HG03175 (cell line): ENCODE results near the gene OR2A25.
"Not testable (repeated sequence)": the region's sequence is repeated elsewhere in the genome, so short reads cannot be mapped to it uniquely, and the experiment has no call there.

ENCODE experiments used
- ATAC-seq: cut with Tn5 transposase; IDR thresholded peaks from one replicate; pipeline ENCODE4 v1.9.1; 2021; ENCODE audit warnings: mild to moderate bottlenecking, moderate library complexity; ENCODE audit not compliant: unreplicated experiment

The OR2A25 gene, protein sequence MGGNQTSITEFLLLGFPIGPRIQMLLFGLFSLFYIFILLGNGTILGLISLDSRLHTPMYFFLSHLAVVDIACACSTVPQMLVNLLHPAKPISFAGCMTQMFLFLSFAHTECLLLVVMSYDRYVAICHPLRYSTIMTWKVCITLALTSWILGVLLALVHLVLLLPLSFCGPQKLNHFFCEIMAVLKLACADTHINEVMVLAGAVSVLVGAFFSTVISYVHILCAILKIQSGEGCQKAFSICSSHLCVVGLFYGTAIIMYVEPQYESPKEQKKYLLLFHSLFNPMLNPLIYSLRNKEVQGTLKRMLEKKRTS

GRCh38 chr7:144069511-144069910 lies at the start of gene OR2A25:
OR2A25 (plus strand) TSS chr7:144069811; CDS start chr7:144074220, 4,409 bp downstream.
- ATAC-seq, result no peak

DNA sequence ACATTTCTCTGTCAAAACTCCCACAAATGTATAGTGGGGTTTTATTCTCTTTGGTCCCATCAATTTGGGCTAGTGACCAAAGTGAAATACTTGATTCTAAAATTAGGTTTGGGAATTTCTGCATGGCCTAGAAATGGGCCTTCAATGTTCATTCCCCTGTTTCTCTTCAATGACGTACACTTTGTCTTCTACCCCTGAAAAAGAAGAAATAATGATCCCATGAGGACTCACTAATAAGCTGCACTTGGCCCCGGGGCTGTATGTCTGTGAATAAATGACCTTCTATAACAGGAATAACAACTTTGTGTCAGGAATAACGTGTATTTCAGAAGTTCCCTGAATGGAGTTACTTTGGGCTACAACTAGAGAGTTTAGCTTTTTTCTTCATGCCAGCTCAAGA lies 49.3 kb upstream of the OR2A25 start:
- no peak for ATAC-seq

DNA sequence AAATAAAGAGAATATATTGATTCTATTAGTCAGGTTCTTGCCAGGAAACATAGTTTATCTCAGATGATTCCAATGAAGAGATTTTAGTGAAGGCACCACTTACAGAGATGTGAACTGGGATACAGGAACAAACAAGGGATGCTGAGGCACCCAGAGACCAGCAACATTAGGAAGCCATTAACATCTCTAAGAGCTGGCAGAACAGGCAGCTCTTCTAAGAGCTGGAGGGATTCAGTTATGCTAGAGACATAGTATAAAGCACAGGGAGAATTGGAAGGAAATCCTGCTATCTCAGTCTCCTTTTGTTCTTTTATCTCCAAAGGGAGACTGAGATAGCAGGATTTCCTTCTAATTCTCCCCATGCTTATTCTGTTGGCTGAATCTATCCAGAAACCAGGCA lies 47.4 kb upstream of the OR2A25 start:
- ATAC-seq, result no peak

DNA sequence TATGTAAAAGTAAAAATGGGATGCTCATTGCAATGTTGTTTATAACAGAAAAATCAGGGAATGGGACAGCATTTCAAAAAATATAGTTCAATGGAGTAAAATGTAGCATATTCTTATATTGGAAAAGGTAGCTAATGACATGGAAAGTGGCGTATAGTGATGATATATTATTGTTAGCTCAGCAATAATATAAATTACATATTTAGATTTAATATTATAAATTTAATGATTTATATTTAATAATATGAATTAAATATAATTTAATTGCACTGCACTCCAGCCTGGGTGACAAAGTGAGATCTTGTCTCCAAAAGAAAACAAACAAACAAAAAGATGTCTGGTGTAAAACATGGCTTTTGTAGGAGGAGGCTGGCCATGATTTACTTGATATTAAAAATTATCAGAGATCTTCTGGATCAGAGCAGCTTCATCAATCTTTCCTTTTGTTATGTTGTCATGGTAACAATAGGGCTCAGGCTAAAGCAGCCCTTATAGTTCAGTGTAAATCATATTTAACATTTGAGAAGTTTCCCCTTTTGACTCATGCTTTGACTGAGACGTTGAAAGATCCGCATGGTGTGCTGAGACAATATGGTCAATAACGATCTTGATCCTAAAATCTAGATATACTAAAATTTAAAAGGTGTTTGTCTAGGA lies 46.3 kb upstream of the OR2A25 start:
- ATAC-seq, result no peak

DNA sequence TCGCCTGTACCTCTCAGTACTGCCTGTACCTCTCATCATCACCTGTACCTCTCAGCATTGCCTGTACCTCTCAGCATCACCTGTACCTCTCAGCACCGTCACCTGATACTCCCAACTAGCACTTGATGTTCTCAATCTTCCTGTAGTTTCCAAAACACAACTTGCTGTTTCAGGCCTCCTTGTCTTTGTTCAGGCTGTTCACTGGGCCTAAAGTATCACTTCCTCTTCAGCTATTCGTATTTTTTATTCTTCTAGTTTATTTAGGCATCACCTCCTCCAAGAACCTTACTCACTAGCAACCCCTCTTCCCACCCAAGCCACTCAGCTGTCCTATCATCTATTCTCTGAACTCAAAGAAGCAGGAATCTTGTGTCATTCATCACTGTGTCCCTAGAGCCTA lies 45.4 kb upstream of the OR2A25 start:
- ATAC-seq, result no peak

DNA sequence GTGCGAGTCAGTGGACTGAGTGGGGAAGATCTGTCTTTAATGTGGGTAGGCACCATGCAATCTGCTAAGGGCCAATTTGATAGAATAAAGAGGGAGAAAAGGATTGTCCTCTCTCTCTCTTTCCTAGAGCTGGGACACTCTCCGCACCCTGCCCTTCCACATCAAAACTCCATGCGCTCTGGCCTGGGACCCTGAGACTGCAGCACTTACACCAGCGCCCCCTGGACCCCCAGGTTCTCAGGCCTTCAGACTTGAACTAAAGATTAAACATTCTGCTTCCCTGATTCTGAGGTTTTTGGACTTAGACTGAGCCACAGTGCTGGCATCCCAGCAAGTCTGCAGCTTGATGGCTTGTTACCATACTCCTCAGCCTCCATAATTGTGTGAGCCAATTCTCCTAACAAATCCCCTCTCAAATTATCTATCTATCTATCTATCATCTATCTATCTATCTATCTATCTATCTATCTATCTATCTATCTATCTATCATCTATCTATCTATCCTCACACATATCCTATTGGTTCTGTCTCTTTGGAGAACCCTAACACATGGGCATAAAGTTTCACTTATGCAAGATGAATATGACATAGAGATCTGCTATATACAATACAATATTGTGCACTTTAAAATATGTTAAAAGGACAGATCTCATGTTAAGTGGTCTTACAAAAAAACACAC lies 43.3 kb upstream of the OR2A25 start:
- no peak for ATAC-seq

DNA sequence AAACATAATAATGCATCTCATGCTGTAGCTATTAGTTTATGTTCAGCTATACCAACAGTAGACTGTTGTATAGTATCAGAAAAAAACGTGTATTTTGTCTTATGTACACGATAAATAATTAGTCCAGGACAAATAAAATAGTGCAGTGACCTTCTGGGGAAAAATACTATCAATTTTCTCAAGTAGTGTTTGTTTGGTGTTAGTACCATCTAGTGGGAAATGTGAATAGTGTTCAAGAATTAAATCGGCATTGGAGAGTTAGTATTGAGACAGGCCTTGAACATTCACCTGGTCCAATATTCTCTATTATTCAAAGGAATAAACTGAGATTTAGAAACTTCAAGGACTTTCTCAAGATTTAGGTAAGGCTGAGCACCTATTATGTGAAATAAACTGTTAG lies 42.5 kb upstream of the OR2A25 start:
- no peak for ATAC-seq

DNA sequence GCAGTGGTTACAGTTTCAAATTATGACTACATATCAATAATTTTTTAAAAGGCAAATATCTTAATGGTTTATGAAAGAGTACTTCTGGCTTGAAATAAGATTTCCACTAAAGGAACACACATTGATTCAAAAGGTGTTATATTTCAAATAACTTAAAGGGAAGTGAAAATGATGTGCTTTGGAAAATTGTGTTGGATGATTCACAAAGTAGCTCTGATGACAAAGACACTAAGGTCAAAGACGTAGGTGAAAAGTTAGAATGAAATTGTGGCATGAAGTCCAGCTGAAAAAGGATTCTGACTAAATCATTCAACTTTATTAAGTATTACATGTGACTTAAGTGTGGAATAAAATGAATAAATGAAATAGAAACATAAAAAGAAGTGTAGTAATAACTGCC lies 41.6 kb upstream of the OR2A25 start:
- ATAC-seq, result peak; percentile 55

DNA sequence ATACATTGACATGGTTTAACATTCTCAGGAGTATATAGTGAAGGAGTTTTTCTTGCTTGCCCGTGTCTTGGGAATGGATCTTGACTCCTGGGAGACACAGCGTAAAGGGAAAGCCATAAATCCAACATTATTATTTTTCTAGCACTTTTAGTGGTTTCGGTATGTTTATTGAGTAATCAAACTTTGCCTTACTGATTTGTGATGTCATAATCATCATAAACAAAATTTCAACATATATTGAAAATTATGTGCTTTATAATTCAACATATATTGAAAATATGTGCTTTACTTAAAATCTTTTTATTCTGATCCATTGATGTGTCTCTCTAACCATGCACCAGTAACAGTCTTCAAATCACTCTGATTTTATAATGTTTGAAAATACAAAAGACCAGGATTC lies 41.1 kb upstream of the OR2A25 start:
- ATAC-seq, result no peak

DNA sequence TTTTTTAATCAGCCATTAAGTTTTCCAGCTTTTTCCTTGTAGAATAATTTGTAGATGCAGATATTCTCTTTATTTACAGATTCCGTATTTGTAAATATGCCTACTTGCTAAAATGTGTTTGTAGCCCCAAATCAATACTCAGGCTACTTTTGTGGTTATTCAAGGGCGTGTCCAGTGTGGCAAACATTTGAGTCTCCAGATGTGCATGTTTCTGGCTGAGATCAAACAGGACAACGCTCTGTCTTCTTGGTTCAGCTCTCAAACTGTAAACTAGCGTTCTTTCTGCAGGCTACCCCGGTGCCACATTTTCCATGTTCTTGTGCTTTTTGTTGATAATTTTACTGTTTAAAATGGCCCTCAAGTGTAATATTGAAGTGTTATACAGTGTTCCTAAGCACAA lies 37.1 kb upstream of the OR2A25 start:
- ATAC-seq, result no peak

- ATAC-seq, result no peak
Measured at GRCh38 chr7:144032985-144033709, 36.5 kb upstream of the OR2A25 start.

- ATAC-seq, result no peak
Measured at GRCh38 chr7:144035385-144035784, 34.2 kb upstream of the OR2A25 start.

DNA sequence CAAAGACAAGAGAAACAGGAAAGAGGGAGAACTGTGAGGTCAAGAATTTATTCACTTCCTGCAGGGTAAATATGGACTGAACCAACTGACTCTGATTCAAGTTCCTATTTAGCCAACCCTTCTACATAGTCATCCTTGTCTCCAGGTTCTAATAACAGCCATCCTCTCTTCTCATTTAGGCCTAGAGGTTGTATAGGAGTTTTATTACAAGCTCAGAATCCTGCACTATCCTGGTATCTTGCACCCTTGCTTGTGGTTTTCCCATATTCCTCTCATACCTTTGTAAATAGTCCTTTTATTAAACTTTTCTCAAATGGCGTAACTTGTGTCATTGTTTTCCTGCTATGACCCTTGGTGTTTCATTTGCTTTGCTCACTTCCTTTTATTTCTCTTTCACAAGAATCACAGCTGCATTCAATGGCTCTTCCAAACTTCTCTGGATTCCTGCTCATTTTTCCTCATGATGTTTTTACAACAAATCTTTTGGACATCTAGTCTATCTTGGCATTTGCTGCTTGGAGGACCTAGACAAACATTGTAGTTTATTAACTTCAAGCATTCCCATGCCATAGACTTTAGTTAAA lies 33.2 kb upstream of the OR2A25 start:
- no peak for ATAC-seq

GRCh38 chr7:144037414-144038035 lies 32.1 kb upstream of the OR2A25 start:
- ATAC-seq, result no peak

- ATAC-seq, result no peak
Measured at GRCh38 chr7:144038887-144039286, 30.7 kb upstream of the OR2A25 start.

DNA sequence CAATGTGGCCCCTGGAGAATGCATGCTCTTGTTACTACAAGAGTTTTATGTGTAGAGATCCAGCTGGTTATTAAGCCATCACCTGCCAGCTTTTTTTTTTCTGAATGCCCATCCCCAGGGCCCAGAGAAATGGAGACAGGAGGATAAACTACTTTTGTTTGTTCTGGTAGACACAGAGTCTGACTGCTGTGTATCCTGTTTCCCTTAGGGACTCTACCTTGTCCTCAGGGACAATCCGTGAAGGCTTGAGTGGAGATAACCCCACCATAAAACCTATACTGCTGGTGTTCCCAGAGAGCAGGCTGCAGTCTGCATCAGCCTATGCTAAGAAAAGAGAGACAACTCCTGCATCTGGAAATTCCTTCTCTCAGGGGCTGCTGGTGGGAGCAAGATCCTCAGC lies 21.0 kb upstream of the OR2A25 start, which contains the start of gene OR2A5:
Gene OR2A5 (plus strand): TSS at position 301 of the 400 bp plus-strand sequence. CDS start 1,454 bp downstream, outside the sequence.
- no peak for ATAC-seq

GRCh38 chr7:144049491-144049890 lies 20.1 kb upstream of the OR2A25 start:
- ATAC-seq, result no peak

- ATAC-seq, result no peak
Measured at GRCh38 chr7:144050093-144050492, 19.5 kb upstream of the OR2A25 start.

DNA sequence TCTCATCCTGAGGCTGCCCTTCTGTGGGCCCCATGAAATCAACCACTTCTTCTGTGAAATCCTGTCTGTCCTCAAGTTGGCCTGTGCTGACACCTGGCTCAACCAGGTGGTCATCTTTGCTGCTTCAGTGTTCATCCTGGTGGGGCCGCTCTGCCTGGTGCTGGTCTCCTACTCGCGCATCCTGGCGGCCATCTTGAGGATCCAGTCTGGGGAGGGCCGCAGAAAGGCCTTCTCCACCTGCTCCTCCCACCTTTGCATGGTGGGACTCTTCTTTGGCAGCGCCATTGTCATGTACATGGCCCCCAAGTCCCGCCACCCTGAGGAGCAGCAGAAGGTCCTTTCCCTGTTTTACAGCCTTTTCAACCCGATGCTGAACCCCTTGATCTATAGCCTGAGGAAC lies 18.7 kb upstream of the OR2A25 start:
- not testable (repeated sequence) for ATAC-seq

GRCh38 chr7:144057954-144058353 lies 11.7 kb upstream of the OR2A25 start:
- ATAC-seq, result no peak
